Measurements from ENCODE around the gene LIFR.

- TF ChIP-seq, protein P1, sequence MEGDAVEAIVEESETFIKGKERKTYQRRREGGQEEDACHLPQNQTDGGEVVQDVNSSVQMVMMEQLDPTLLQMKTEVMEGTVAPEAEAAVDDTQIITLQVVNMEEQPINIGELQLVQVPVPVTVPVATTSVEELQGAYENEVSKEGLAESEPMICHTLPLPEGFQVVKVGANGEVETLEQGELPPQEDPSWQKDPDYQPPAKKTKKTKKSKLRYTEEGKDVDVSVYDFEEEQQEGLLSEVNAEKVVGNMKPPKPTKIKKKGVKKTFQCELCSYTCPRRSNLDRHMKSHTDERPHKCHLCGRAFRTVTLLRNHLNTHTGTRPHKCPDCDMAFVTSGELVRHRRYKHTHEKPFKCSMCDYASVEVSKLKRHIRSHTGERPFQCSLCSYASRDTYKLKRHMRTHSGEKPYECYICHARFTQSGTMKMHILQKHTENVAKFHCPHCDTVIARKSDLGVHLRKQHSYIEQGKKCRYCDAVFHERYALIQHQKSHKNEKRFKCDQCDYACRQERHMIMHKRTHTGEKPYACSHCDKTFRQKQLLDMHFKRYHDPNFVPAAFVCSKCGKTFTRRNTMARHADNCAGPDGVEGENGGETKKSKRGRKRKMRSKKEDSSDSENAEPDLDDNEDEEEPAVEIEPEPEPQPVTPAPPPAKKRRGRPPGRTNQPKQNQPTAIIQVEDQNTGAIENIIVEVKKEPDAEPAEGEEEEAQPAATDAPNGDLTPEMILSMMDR (IDR thresholded peaks at IDR 0.05): no peak
- no peak for TF ChIP-seq POLR2A (IDR thresholded peaks at IDR 0.05)
These were observed 117.7 kb downstream of the LIFR start for GRCh38 chr5:38438757-38439156.
